Measurements from ENCODE around the gene MED15. TPM values are rescaled to one million over a fixed set of nuclear protein-coding genes. Genes with fewer than 3 reads are reported as not detected.

Gene MED15
- total RNA-seq, 1 experiment from 2014 or later, result 94.7 TPM

DNA sequence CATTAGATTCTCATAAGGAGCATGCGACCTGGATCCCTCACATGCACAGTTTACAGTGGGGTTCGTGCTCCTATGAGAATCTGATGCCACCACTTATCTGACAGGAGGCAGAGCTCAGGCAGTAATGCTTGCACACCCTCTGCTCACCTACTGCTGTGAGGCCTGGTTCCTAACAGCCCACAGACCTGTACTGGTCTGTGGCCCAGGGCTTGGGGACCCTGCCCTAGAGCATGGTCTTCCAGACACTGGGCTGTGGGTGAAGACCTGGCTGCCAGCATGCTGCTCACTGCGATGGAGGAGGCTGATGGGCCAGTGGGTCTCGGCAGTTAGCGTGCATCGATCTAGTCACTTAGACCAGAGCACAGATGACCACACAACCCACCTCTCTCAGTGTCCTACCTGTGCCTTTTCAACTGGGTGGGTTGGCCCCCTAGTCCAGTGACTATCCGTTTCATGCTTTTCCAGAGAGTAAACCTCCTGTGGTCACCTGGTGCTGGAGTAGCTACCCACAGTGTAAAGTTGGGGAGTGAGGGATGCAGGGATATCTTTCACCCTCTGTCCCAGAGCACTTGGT, 21.1 kb downstream of the MED15 start:
- DNase-seq, result no peak
- H3K9me3 ChIP-seq, result no peaks in the 10 kb centered on the region
- no peaks in the 10 kb centered on the region for H3K27me3 ChIP-seq (replicated peaks; ENCODE audit: control insufficient read depth, insufficient read depth, low read length)
- H3K4me3 Mint-ChIP-seq (ENCODE audit: unreplicated experiment), result no peak overlapping the region
- no peaks in the 10 kb centered on the region for H3K9me3 Mint-ChIP-seq (ENCODE audit: unreplicated experiment)
- intact Hi-C loops (cut with micrococcal nuclease; ENCODE audit: unreplicated experiment), result no loop called here
- H3K4me1 ChIP-seq, result peaks cover 27% of the 10 kb centered on the region
- no peak overlapping the region for H3K4me3 ChIP-seq (ENCODE audit: low read depth, low read length)
- POLR2A ChIA-PET, result no interaction called here
- H3K4me1 Mint-ChIP-seq (ENCODE audit: low read depth, unreplicated experiment), result peaks cover 23% of the 10 kb centered on the region
- peaks cover 60% of the 10 kb centered on the region for H3K36me3 Mint-ChIP-seq (ENCODE audit: insufficient read depth, unreplicated experiment)
- CTCF ChIA-PET, result no interaction called here
- no peak for TF ChIP-seq CTCF (IDR thresholded peaks at IDR 0.05; ENCODE audit: insufficient read depth in 1 of 2, low read depth in 1 of 2, low read length in 1 of 2, severe bottlenecking in 1 of 2, unreplicated experiment in 1 of 2)
- peaks cover 8% of the 10 kb centered on the region for H3K36me3 ChIP-seq (ENCODE audit: control insufficient read depth, insufficient read depth, low read length)
- BruUV-seq (replicated peaks), result no TSS peak
- no peak overlapping the region for H3K27ac Mint-ChIP-seq (ENCODE audit: unreplicated experiment)
- no peaks in the 10 kb centered on the region for H3K27me3 Mint-ChIP-seq (ENCODE audit: insufficient read depth, unreplicated experiment)

- peaks cover 14% of the 10 kb centered on the region for H3K4me1 Mint-ChIP-seq (ENCODE audit: low read depth, unreplicated experiment)
Measured at GRCh38 chr22:20530368-20531153, 23.2 kb downstream of the MED15 start.

DNA sequence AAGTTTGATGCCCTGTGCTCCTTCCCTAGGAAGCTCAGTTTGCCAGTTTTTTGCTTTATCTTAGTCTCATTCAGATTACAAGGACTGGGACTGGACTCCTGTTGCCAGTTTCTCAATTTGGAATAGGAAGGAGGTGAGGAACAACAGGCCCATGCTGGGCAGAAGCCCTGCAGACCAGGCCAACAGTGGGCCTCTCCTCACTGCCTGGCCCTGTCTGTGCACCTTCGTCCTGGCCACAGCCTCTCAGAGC, 23.7 kb downstream of the MED15 start:
- H3K36me3 ChIP-seq (ENCODE audit: control insufficient read depth, insufficient read depth, low read length), result peaks cover 8% of the 10 kb centered on the region
- intact Hi-C loops (cut with micrococcal nuclease; ENCODE audit: unreplicated experiment), result no loop called here
- POLR2A ChIA-PET, result no interaction called here

More at GRCh38 chr22:20530368-20531153, 23.2 kb downstream of the MED15 start:
- CTCF ChIA-PET, result no interaction called here
- peaks cover 53% of the 10 kb centered on the region for H3K36me3 Mint-ChIP-seq (ENCODE audit: insufficient read depth, unreplicated experiment)
- Histone ChIP-seq H3K36me3 (ENCODE audit: control insufficient read depth, insufficient read depth, low read length) (peaks cover 8% of the 10 kb centered on the region), H3K9me3 (no peaks in the 10 kb centered on the region), H3K27me3 (replicated peaks; ENCODE audit: control insufficient read depth, insufficient read depth, low read length) (no peaks in the 10 kb centered on the region), H3K4me3 (ENCODE audit: low read depth, low read length) (no peak overlapping the region), H3K4me1 (peaks cover 25% of the 10 kb centered on the region)
- intact Hi-C loops (cut with micrococcal nuclease; ENCODE audit: unreplicated experiment), result no loop called here
- no peaks in the 10 kb centered on the region for H3K27me3 Mint-ChIP-seq (ENCODE audit: insufficient read depth, unreplicated experiment)
- no TSS peak for BruUV-seq (replicated peaks)
- no peaks in the 10 kb centered on the region for H3K9me3 Mint-ChIP-seq (ENCODE audit: unreplicated experiment)
- TF ChIP-seq CTCF (IDR thresholded peaks at IDR 0.05; ENCODE audit: insufficient read depth in 1 of 2, low read depth in 1 of 2, low read length in 1 of 2, severe bottlenecking in 1 of 2, unreplicated experiment in 1 of 2), result no peak
- no peak overlapping the region for H3K4me3 Mint-ChIP-seq (ENCODE audit: unreplicated experiment)
- POLR2A ChIA-PET, result no interaction called here
- peak in 1 of 2 experiments; percentile 12 for DNase-seq
- peak overlapping the region; percentile 74 for H3K27ac Mint-ChIP-seq (ENCODE audit: unreplicated experiment)

More for the DNA sequence above, 23.7 kb downstream of the MED15 start:
- no peaks in the 10 kb centered on the region for H3K9me3 ChIP-seq
- Mint-ChIP-seq H3K27ac (ENCODE audit: unreplicated experiment) (no peak overlapping the region), H3K4me1 (ENCODE audit: low read depth, unreplicated experiment) (peaks cover 14% of the 10 kb centered on the region), H3K36me3 (ENCODE audit: insufficient read depth, unreplicated experiment) (peaks cover 51% of the 10 kb centered on the region), H3K4me3 (ENCODE audit: unreplicated experiment) (no peak overlapping the region), H3K27me3 (ENCODE audit: insufficient read depth, unreplicated experiment) (no peaks in the 10 kb centered on the region), H3K9me3 (ENCODE audit: unreplicated experiment) (no peaks in the 10 kb centered on the region)
- no peaks in the 10 kb centered on the region for H3K27me3 ChIP-seq (replicated peaks; ENCODE audit: control insufficient read depth, insufficient read depth, low read length)
- H3K4me1 ChIP-seq, result peaks cover 25% of the 10 kb centered on the region
- TF ChIP-seq CTCF (IDR thresholded peaks at IDR 0.05; ENCODE audit: insufficient read depth in 1 of 2, low read depth in 1 of 2, low read length in 1 of 2, severe bottlenecking in 1 of 2, unreplicated experiment in 1 of 2), result no peak
- no TSS peak for BruUV-seq (replicated peaks)
- CTCF ChIA-PET, result no interaction called here
- DNase-seq, result no peak
- no peak overlapping the region for H3K4me3 ChIP-seq (ENCODE audit: low read depth, low read length)

Measured in Caco-2 (cell line).